Epithelial cell of proximal tubule (primary cell): ENCODE results near the gene FAHD1. TPM values are rescaled to one million over a fixed set of nuclear protein-coding genes. Genes with fewer than 3 reads are reported as not detected.
"Not testable (repeated sequence)": the region's sequence is repeated elsewhere in the genome, so short reads cannot be mapped to it uniquely, and the experiment has no call there.

Source experiments
- DNase-seq: peaks from one replicate; pipeline ENCODE4 v3.0.0-alpha.2; 2011; ENCODE audit warnings: low read depth
- H3K4me3 ChIP-seq: 2 replicates; pipeline ENCODE4 v1.5.1; 2011; ENCODE audit warnings: low read depth, mild to moderate bottlenecking, low read length
- total RNA-seq: library from RNA; depleted of rRNA; stranded (reverse); fragments of >200 nt; gene quantifications from 2 replicates; pipeline ENCODE4 v1.2.3, GENCODE V29; 2015
- TF ChIP-seq, protein P1 (sequence below): conservative IDR thresholded peaks from 2 replicates; pipeline ENCODE4 v1.5.1; 2012; ENCODE audit warnings: low read depth, mild to moderate bottlenecking, low read length

Gene FAHD1
- total RNA-seq, 1 donor from 2014 or later, result 59.2 TPM

DNA sequence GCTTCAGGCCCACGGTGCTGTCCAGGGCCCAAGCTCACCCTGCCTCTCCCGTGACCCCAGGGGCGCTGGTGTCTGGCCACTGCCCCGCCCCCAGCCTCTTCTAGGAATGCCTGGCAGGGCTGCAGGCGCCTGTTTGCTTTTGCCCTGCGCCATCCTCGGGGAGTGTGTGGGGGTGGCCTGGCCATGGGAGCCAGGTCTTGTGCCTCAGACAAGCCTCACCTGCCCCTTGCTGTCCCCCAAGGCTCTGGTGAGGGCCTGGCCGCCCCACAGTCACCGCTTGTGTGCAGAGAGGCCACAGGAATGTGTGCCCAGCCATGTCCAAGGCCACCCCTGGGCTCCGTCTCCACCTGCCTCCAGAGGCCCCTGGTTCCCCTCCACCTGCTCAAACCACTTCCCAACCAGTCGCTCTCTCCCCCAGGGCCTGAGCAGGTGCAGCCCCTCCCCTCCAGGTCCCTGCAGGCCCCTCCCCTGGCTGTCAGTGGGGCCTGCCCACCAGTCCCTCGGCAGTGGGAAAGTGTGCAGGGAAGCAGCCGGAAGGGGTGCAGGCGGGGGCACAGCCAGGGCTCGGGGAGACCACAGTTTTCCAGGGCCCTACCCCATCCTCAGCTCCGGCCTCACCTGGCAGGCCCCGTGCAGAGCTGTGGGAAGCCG lies 32.7 kb upstream of the FAHD1 start:
- no peak overlapping the region for H3K4me3 ChIP-seq
- no peak for DNase-seq
- TF ChIP-seq, protein P1, sequence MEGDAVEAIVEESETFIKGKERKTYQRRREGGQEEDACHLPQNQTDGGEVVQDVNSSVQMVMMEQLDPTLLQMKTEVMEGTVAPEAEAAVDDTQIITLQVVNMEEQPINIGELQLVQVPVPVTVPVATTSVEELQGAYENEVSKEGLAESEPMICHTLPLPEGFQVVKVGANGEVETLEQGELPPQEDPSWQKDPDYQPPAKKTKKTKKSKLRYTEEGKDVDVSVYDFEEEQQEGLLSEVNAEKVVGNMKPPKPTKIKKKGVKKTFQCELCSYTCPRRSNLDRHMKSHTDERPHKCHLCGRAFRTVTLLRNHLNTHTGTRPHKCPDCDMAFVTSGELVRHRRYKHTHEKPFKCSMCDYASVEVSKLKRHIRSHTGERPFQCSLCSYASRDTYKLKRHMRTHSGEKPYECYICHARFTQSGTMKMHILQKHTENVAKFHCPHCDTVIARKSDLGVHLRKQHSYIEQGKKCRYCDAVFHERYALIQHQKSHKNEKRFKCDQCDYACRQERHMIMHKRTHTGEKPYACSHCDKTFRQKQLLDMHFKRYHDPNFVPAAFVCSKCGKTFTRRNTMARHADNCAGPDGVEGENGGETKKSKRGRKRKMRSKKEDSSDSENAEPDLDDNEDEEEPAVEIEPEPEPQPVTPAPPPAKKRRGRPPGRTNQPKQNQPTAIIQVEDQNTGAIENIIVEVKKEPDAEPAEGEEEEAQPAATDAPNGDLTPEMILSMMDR, result no peak

DNA sequence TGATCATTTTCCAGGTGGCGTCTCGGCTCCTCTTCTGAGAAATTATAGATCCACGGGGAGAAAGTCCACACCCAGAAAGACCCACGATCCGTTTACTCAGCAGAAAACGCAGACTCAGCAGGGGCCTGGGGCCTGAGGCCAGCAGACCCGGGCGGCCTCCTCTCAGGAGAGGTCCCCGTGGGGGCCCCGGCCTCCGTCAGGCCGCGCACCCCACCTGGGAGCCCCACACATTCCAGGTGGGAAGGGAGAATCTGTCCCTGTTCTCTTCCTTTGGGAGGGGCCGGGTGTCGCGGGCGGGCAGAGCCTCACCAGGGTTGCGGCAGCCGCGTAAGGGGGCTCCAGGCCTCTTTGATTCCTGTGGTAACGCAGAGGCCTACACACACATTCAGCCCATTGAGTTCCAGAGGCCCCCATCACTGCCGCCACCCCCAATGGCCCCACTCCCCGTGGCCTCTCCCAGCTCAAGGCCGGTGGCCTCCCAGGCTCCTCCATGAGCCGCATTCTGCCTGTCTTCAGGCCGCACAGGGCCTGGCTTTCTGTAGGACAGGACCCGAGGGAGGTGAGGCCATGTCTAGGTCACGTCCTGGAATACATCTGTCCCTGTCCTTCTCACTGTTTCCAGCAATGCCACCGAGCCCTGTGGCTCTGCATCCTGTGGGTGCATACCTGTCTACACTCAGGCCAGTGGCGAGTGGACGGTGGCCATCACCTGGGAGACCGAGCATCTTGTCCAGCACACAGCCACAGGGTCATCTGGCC lies 31.9 kb upstream of the FAHD1 start:
- no peak overlapping the region for H3K4me3 ChIP-seq
- DNase-seq, result no peak
- TF ChIP-seq, protein P1, result no peak

DNA sequence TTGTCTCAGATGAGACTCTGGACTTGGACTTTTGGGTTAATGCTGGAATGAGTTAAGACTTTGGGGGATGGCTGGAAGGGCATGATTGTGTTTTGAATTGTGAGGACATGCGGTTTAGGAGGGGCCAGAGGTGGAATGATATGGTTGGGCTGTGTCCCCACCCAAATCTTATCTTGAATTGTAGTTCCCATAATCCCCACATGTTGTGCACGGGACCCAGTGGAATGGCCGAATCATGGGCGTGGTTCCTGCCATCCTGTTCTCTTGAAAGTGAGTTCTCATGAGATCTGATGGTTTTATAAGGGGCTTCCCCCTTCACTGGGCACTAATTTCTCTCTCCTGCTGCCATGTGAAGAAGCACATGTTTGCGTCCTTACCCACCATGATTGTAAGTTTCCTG lies 27.7 kb upstream of the FAHD1 start:
- H3K4me3 ChIP-seq, result not testable (repeated sequence)

DNA sequence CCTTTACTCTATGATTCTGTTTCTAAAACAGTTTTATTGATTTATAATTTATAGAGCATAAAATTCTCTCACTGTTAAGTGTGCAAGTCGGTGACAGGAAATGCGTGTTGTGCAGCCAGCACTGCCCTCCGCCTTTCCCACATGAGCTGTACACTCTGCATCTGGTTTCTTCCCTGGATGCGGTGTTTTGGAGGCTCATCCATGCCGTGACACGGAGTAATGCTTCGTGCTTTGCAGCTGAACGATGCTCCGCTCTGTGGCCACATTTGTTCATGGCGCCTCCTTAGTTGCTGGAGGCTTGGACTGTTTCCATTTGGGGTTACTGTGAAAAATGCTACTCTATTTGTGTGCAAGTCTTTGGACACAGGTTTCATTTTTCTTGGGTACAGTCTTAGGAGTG lies 26.3 kb upstream of the FAHD1 start:
- TF ChIP-seq, protein P1, result no peak
- no peak overlapping the region for H3K4me3 ChIP-seq
- DNase-seq, result no peak

More for the DNA sequence above, 27.7 kb upstream of the FAHD1 start:
- not testable (repeated sequence) for DNase-seq

DNA sequence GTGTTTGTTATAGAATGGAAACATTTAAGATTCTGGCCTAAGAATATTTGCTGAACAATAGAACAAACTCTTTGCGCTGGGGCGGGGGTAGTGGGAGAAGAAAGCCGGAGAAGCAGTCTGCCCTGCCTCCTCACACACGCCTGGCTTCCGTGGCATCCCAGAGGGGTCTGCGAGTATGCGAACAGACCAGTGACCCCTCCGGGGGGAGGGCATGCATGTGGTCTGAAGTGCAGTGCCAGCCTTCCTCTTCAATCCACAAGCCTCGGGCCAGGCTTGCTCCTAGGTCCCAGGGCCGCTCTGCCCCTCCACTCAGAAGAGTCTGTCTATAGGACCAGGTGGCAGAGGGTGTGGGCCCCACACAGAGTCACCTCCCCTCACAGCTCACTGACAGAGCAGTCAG lies 19.4 kb upstream of the FAHD1 start:
- TF ChIP-seq, protein P1, result no peak
- no peak overlapping the region for H3K4me3 ChIP-seq
- DNase-seq, result no peak

DNA sequence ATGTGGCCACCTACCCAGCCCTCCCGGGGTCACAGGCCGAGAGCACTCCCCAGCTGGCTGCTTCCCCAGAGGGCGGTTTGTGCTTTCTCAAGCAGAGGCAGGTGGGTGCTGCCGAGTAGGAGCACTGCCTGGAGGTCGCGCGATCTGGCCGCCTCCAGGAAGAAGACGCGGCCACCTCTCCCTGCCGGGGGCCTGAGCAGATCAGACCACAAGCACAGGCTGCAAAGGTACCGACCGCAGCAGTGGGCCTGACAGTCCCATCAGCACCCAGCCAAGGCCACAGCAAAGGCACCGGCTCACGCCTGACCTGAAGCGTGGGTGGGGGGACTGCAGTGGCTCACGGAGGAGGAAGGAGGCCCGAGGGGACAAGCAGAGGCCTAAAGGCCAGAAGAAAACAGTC lies 18.3 kb upstream of the FAHD1 start:
- H3K4me3 ChIP-seq, result no peak overlapping the region
- TF ChIP-seq, protein P1, result no peak
- no peak for DNase-seq

DNA sequence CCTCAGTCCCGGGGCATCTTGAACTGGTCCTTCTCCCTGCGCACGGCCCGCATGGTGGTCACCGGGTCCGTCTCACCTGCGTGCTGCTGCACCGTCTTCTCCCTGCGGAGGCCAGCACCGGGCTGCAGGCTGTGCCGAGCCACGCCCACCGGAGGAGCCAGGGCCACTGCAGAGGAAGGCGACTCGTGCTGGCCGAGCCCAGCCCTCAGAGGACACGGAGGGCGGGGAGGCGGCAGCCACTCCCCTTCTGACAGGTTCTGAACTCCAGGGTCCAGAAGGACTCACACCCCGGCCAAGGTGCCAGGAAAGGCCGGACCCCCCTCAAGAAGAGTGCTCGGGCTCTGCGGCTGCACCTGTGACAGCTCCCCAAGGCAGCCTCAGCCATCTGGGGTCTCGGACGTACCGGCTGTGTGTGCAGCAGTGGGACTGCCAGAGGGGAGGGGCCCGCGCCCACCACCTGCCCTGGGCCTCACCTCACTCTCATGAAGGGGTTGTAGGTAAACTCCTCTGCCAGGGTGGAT lies 17.7 kb upstream of the FAHD1 start:
- DNase-seq, result no peak
- H3K4me3 ChIP-seq, result no peak overlapping the region
- TF ChIP-seq, protein P1, result no peak
